Measurements from ENCODE around the gene AMER1.

- TF ChIP-seq CTCF (conservative IDR thresholded peaks at IDR 0.05 in 1 of 2, IDR thresholded peaks at IDR 0.05 in 1 of 2; ENCODE audit: low read depth in 1 of 2, low read length in 2 of 2) (no peak), EZH2 (IDR thresholded peaks at IDR 0.05; ENCODE audit: low read length, missing control alignments) (no peak)
Measured at GRCh38 chrX:64195862-64196261, 9.6 kb downstream of the AMER1 start.
